ENCODE data around the gene RBM20. TPM values are rescaled to one million over a fixed set of nuclear protein-coding genes. Genes with fewer than 3 reads are reported as not detected.
A peak's percentile ranks its signal among the peaks of the same experiment; 100 is the strongest.

RBM20 gene
- total RNA-seq, 1 donor from 2014 or later = 3.3 TPM

DNA sequence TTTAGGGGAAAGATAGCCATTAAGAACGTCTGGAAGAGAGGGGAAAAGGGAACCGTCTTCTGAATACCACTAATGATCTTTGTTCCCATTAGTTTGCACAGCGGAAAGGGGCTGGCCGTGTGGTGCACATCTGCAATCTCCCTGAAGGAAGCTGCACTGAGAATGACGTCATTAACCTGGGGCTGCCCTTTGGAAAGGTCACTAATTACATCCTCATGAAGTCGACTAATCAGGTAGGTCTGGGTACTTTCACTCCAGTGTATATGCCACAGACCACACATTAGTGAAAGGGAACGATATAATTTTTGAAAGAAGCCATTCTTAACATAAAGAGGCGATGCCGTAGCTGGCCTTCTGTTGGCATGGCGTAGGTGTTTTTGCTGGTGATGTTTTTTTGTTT is 153.3 kb downstream of the RBM20 start:
- Histone ChIP-seq H3K4me3 (ENCODE audit: low read depth, low read length) (no peak overlapping the region), H3K36me3 (ENCODE audit: control insufficient read depth, insufficient read depth, low read length) (no peaks in the 10 kb centered on the region), H3K27me3 (ENCODE audit: control insufficient read depth, insufficient read depth, low read length) (no peaks in the 10 kb centered on the region)
- TF ChIP-seq, protein P1, sequence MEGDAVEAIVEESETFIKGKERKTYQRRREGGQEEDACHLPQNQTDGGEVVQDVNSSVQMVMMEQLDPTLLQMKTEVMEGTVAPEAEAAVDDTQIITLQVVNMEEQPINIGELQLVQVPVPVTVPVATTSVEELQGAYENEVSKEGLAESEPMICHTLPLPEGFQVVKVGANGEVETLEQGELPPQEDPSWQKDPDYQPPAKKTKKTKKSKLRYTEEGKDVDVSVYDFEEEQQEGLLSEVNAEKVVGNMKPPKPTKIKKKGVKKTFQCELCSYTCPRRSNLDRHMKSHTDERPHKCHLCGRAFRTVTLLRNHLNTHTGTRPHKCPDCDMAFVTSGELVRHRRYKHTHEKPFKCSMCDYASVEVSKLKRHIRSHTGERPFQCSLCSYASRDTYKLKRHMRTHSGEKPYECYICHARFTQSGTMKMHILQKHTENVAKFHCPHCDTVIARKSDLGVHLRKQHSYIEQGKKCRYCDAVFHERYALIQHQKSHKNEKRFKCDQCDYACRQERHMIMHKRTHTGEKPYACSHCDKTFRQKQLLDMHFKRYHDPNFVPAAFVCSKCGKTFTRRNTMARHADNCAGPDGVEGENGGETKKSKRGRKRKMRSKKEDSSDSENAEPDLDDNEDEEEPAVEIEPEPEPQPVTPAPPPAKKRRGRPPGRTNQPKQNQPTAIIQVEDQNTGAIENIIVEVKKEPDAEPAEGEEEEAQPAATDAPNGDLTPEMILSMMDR (IDR thresholded peaks at IDR 0.05; ENCODE audit: insufficient read depth, low read length, poor library complexity, severe bottlenecking) = no peak
- DNase-seq (ENCODE audit: low read depth) = no peak

DNA sequence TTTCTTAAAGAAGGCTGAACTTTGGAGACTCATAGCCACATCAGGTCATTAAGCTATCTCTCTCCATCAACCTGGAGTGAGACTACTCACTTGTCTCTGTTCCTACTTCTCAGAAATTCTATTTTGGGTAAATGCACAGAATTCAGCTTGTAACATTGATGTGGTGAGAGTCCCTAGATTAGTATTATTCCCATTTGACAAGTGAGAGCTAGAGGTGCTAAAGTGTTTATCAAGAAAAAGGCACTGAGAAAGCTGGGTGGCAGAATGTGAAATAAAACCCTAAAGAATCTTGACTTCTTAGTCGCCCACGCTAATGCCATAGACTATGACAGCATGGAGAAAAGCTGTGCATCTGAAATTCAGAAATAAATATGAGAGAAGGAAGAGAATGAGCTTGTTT is 154.2 kb downstream of the RBM20 start:
- H3K36me3 ChIP-seq (ENCODE audit: control insufficient read depth, insufficient read depth, low read length) = no peaks in the 10 kb centered on the region
- no peaks in the 10 kb centered on the region for H3K27me3 ChIP-seq (ENCODE audit: control insufficient read depth, insufficient read depth, low read length)
- no peak overlapping the region for H3K4me3 ChIP-seq (ENCODE audit: low read depth, low read length)
- DNase-seq (ENCODE audit: low read depth) = no peak
- TF ChIP-seq, protein P1 (IDR thresholded peaks at IDR 0.05; ENCODE audit: insufficient read depth, low read length, poor library complexity, severe bottlenecking) = no peak

DNA sequence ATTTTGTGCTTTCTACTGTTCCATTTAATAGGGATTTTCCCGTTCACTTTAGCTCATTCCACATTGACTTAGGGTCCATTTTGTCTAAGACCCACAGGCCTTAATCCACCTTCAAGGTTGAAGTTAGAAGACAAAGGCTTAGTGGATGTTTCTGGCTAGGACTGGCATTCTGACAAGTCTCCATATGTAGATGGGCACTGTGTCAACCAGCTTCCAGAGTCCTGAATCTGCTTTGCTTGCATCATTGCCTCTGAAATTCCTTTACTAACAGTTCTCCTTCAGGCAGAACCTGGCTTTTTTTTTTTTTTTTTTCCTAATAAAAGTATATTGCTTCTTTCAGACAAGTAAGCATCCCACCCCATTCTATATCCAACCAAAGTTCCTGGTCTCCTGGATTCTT is 158.0 kb downstream of the RBM20 start:
- DNase-seq (ENCODE audit: low read depth) = peak; percentile 55
- no peaks in the 10 kb centered on the region for H3K36me3 ChIP-seq (ENCODE audit: control insufficient read depth, insufficient read depth, low read length)
- no peaks in the 10 kb centered on the region for H3K27me3 ChIP-seq (ENCODE audit: control insufficient read depth, insufficient read depth, low read length)
- TF ChIP-seq, protein P1 (IDR thresholded peaks at IDR 0.05; ENCODE audit: insufficient read depth, low read length, poor library complexity, severe bottlenecking) = no peak
- H3K4me3 ChIP-seq (ENCODE audit: low read depth, low read length) = no peak overlapping the region

DNA sequence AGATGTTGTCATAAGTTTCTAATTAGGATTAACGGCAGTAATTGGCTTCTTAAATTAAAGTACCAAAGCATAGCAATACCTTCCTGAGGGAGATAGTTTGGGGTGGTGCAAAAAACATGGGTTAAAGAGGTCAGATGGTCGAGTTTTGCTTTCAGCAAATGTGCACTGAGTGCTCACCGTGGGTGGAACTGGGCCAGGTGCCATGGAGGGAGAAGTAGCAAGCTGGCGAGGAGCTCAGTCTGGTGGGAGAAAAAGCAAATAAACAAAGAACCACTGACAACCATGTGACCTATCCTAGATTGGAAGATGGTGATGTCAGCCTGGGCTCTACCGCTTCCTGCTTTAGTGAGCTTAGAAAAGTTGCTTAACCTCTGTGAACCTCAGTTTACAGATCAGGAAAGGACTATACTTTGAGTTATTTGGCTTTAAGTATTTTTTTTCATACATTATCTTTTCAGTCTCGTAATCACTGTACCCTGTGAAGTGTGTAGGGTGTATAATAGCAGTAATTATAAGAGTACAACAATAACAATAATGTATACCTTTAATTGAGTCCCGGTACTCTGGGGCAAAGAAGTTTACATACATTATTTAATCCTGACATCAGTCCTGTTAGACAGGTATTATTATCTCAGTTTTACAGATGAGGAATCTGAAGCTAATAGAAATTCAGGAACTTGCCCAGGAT is 158.6 kb downstream of the RBM20 start:
- TF ChIP-seq, protein P1 (IDR thresholded peaks at IDR 0.05; ENCODE audit: insufficient read depth, low read length, poor library complexity, severe bottlenecking) = no peak
- DNase-seq (ENCODE audit: low read depth) = peak; percentile 76
- H3K4me3 ChIP-seq (ENCODE audit: low read depth, low read length) = no peak overlapping the region
- H3K36me3 ChIP-seq (ENCODE audit: control insufficient read depth, insufficient read depth, low read length) = no peaks in the 10 kb centered on the region
- no peaks in the 10 kb centered on the region for H3K27me3 ChIP-seq (ENCODE audit: control insufficient read depth, insufficient read depth, low read length)

DNA sequence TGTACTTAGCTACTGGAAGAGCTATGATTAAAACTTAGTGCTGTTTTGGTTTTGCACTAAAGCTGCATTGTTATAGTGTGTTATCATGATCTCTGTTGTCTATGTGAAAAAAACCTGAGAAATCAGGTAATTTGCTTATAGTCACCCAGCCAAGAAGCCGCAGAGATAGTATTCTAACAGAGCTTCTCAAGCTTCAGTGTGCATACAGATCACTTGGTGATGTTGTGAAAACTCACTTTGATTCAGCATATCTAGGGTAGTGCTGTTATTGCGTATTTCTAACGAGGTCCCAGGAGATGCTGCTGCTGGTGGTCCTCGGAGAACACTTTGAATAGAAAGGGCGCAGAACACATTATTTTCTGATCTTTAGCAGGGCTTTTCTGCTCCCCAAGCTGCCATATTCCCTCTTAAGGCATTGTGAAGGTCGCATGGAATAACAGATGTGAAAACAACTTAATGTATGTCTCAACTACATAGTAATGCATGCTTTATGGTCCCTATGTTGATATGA is 159.2 kb downstream of the RBM20 start:
- Histone ChIP-seq H3K27me3 (ENCODE audit: control insufficient read depth, insufficient read depth, low read length) (no peaks in the 10 kb centered on the region), H3K4me3 (ENCODE audit: low read depth, low read length) (no peak overlapping the region), H3K36me3 (ENCODE audit: control insufficient read depth, insufficient read depth, low read length) (no peaks in the 10 kb centered on the region)
- DNase-seq (ENCODE audit: low read depth) = no peak
- TF ChIP-seq, protein P1 (IDR thresholded peaks at IDR 0.05; ENCODE audit: insufficient read depth, low read length, poor library complexity, severe bottlenecking) = no peak
